Smooth muscle cell (in vitro differentiated cells): ENCODE data around the gene HINFP. TPM values are rescaled to one million over a fixed set of nuclear protein-coding genes. Genes with fewer than 3 reads are reported as not detected.

Experiments
- DNase-seq: peaks from one replicate; lab custom pipeline; 2025; ENCODE audit not compliant: unreplicated experiment; lab: John Stamatoyannopoulos, UW
- H2AFZ ChIP-seq: fragments of 200-600 bp; sonication (generic); 2 replicates; pipeline ENCODE4 v1.6.0; 2016; ENCODE audit warnings: antibody characterized with exemption, low read depth, mild to moderate bottlenecking
- H3F3A ChIP-seq: fragments of 200-600 bp; sonication (generic); 2 replicates; pipeline ENCODE4 v1.6.0; 2017; ENCODE audit warnings: antibody characterized with exemption, low read depth
- H3K27ac ChIP-seq: fragments of 200-600 bp; sonication (generic); 2 replicates; pipeline ENCODE4 v1.5.1; 2016; ENCODE audit warnings: low read depth, mild to moderate bottlenecking
- H3K27me3 ChIP-seq: fragments of 200-600 bp; sonication (generic); 2 replicates; pipeline ENCODE4 v1.6.1; 2016; ENCODE audit warnings: low read depth, mild to moderate bottlenecking
- H3K36me3 ChIP-seq: fragments of 200-600 bp; sonication (generic); 2 replicates; pipeline ENCODE4 v1.5.1; 2016; ENCODE audit warnings: low read depth
- H3K4me1 ChIP-seq: fragments of 200-600 bp; sonication (generic); 2 replicates; pipeline ENCODE4 v1.5.1; 2016; ENCODE audit warnings: low read depth
- H3K4me2 ChIP-seq: fragments of 200-600 bp; sonication (generic); 2 replicates; pipeline ENCODE4 v1.6.0; 2016; ENCODE audit warnings: mild to moderate bottlenecking
- H3K4me3 ChIP-seq: fragments of 200-600 bp; sonication (generic); 2 replicates; pipeline ENCODE4 v1.5.1; 2016; ENCODE audit warnings: mild to moderate bottlenecking
- H3K79me2 ChIP-seq: fragments of 200-600 bp; sonication (generic); 2 replicates; pipeline ENCODE4 v1.6.0; 2016; ENCODE audit warnings: low read depth, mild to moderate bottlenecking
- H3K9ac ChIP-seq: fragments of 200-600 bp; sonication (generic); 2 replicates; pipeline ENCODE4 v1.6.0; 2016; ENCODE audit warnings: low read depth
- H3K9me3 ChIP-seq: fragments of 200-600 bp; sonication (generic); replicated peaks from 2 replicates; pipeline ENCODE4 v1.5.1; 2016; ENCODE audit warnings: low read depth
- H4K20me1 ChIP-seq: fragments of 200-600 bp; sonication (generic); 2 replicates; pipeline ENCODE4 v1.6.0; 2016; ENCODE audit warnings: low read depth
- WGBS: methylation state at CpG from one replicate; pipeline ENCODE4 v1.1.7; 2016; ENCODE audit warnings: low lambda C conversion rate; 5-methylcytosine and 5-hydroxymethylcytosine counted together
- polyA plus RNA-seq: library from polyadenylated mRNA; unstranded; fragments of >200 nt; fragmentation: Nextera tagmentation; extraction: Ambion mirVana; gene quantifications from 2 replicates; pipeline ENCODE4 v1.2.1, GENCODE V29; 2016
- total RNA-seq: library from RNA; depleted of rRNA; stranded (reverse); fragments of >200 nt; gene quantifications from 2 replicates; pipeline ENCODE4 v1.2.3, GENCODE V29; 2014
- TF ChIP-seq, protein P1 (sequence below): fragments of 200-600 bp; sonication (generic); IDR thresholded peaks from 2 replicates; pipeline ENCODE4 v1.5.1; 2017; ENCODE audit warnings: borderline replicate concordance, mild to moderate bottlenecking, antibody characterized with exemption; ENCODE audit not compliant: insufficient read depth, poor library complexity, severe bottlenecking

Gene HINFP
- total and polyA plus RNA-seq, 2 experiments from 2014 or later, result 15.6 to 17.3 TPM

DNA sequence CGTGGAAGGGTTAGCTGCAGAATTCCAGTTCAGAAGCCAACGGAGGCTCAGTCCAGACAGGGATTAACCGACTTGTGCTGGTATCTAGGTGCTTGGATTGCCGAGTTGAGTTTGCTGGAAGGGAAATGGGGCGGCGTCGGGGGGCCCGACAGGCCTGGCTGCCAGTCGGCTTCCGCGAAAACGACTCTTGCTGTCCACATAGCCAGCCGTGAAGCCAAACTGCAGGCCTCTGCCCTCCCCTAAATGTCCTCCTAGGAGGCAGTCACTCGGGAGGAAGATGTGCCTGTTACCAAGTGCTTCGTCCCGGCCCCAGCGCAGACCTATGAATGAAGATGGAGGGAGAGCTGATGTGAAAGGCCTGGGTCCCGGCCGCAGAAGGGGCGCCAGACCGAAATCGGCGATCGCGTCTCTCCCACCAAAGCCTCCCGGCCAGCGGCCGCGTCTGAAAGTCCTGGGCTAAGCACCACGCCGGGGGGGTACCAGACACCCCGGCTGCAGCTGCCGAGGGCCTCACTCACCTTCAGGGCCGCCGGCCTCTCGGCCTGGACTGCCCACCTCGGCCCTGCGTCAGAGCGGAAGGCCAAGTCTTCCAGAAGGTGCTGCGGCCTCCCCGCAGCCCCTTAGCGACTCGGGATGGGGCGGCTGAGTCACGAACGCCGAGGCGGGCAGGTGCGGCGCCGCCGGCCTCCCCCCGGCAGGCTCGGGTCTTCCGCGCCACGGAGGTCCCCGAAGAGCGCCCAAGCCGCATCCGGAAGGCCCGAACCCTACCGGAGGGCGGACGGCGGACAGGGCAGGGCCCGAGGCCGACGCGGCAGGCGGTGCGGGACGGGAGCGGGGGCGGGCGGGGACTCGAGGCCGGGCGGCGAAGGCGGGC, 27.2 kb upstream of the HINFP start:
- H3K4me2 ChIP-seq, result peak overlapping the region; percentile 92
- no peak for DNase-seq
- H3K9me3 ChIP-seq, result no peaks in the 10 kb centered on the region
- H3K4me3 ChIP-seq, result peak overlapping the region; percentile 70
- H4K20me1 ChIP-seq, result peaks cover 14% of the 10 kb centered on the region
- 2% methylated on average over 74 of the region's 81 CpGs for WGBS
- H2AFZ ChIP-seq, result no peak overlapping the region
- H3K36me3 ChIP-seq, result no peaks in the 10 kb centered on the region
- H3K27ac ChIP-seq, result peak overlapping the region; percentile 69
- peaks cover 14% of the 10 kb centered on the region for H3F3A ChIP-seq
- TF ChIP-seq, protein P1, sequence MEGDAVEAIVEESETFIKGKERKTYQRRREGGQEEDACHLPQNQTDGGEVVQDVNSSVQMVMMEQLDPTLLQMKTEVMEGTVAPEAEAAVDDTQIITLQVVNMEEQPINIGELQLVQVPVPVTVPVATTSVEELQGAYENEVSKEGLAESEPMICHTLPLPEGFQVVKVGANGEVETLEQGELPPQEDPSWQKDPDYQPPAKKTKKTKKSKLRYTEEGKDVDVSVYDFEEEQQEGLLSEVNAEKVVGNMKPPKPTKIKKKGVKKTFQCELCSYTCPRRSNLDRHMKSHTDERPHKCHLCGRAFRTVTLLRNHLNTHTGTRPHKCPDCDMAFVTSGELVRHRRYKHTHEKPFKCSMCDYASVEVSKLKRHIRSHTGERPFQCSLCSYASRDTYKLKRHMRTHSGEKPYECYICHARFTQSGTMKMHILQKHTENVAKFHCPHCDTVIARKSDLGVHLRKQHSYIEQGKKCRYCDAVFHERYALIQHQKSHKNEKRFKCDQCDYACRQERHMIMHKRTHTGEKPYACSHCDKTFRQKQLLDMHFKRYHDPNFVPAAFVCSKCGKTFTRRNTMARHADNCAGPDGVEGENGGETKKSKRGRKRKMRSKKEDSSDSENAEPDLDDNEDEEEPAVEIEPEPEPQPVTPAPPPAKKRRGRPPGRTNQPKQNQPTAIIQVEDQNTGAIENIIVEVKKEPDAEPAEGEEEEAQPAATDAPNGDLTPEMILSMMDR, result no peak
- H3K4me1 ChIP-seq, result peaks cover 5% of the 10 kb centered on the region
- peak overlapping the region; percentile 59 for H3K9ac ChIP-seq
- H3K27me3 ChIP-seq, result no peaks in the 10 kb centered on the region
- H3K79me2 ChIP-seq, result peaks cover 35% of the 10 kb centered on the region

DNA sequence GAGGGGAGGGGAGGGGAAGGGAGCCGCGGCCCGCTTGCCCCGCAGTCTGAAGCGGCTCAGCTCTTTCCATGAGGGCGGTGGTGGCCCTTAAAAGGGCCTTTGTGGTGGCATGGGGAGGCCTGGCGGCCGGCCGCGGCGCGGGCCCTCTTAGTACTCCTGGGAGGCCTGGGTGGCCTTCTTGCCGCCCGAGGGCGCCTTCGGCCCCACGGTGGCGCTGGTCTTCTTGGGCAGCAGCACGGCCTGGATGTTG, 26.6 kb upstream of the HINFP start:
- Histone ChIP-seq H3K27ac (peak overlapping the region; percentile 69), H4K20me1 (peaks cover 14% of the 10 kb centered on the region), H3F3A (peaks cover 14% of the 10 kb centered on the region), H3K36me3 (no peaks in the 10 kb centered on the region), H3K79me2 (peaks cover 35% of the 10 kb centered on the region), H3K4me1 (peaks cover 5% of the 10 kb centered on the region), H2AFZ (no peak overlapping the region), H3K4me3 (peak overlapping the region; percentile 70), H3K27me3 (no peaks in the 10 kb centered on the region), H3K9ac (peak overlapping the region; percentile 59), H3K4me2 (peak overlapping the region; percentile 92), H3K9me3 (no peaks in the 10 kb centered on the region)
- TF ChIP-seq, protein P1, result peak; percentile 55
- no peak for DNase-seq
- WGBS, result under 1% methylated on average over 15 of the region's 19 CpGs

DNA sequence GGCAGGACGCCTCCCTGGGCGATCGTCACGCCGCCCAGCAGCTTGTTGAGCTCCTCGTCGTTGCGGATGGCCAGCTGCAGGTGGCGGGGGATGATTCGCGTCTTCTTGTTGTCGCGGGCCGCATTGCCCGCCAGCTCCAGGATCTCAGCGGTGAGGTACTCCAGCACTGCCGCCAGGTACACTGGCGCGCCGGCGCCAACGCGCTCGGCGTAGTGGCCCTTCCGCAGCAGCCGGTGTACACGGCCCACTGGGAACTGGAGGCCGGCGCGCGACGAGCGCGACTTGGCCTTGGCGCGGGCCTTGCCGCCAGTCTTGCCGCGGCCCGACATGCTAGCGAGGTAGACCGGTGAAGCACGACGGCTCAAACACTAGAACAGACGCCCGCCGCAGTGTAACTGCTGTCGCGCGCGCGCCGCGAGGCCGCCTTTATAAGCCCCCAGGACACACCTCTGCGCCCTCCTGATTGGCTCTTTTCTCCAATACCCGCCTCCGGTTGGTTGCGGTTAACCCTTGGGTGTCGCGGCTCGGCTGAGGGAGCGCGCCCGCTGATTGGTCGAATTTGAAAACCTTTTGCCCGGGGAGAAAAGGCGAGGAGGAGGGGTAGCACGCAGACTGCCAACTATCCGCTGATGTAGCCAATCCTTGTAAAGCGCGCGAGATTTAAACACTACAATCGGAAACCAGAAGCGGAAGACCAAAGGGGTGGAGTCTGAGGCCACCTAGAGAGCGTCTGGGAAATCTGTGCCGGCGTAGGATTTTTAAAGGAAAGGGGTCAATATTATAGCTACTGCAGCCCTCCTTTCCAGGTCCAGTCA, 26.1 kb upstream of the HINFP start:
- Histone ChIP-seq H3K27ac (peak overlapping the region; percentile 69), H3K9ac (peak overlapping the region; percentile 59), H3K4me3 (peak overlapping the region; percentile 70), H3K9me3 (no peaks in the 10 kb centered on the region), H2AFZ (no peak overlapping the region), H3F3A (peaks cover 14% of the 10 kb centered on the region), H3K4me1 (peaks cover 8% of the 10 kb centered on the region), H3K36me3 (no peaks in the 10 kb centered on the region), H4K20me1 (peaks cover 14% of the 10 kb centered on the region), H3K4me2 (peak overlapping the region; percentile 92), H3K27me3 (no peaks in the 10 kb centered on the region), H3K79me2 (peaks cover 38% of the 10 kb centered on the region)
- DNase-seq, result peak; percentile 95
- WGBS, result 1% methylated on average over 77 of the region's 79 CpGs
- TF ChIP-seq, protein P1, result no peak
